ENCODE results near the gene SPTBN1. TPM values are rescaled to one million over a fixed set of nuclear protein-coding genes. Genes with fewer than 3 reads are reported as not detected.

SPTBN1 gene
- total RNA-seq, 1 donor from 2014 or later = 217 TPM

DNA sequence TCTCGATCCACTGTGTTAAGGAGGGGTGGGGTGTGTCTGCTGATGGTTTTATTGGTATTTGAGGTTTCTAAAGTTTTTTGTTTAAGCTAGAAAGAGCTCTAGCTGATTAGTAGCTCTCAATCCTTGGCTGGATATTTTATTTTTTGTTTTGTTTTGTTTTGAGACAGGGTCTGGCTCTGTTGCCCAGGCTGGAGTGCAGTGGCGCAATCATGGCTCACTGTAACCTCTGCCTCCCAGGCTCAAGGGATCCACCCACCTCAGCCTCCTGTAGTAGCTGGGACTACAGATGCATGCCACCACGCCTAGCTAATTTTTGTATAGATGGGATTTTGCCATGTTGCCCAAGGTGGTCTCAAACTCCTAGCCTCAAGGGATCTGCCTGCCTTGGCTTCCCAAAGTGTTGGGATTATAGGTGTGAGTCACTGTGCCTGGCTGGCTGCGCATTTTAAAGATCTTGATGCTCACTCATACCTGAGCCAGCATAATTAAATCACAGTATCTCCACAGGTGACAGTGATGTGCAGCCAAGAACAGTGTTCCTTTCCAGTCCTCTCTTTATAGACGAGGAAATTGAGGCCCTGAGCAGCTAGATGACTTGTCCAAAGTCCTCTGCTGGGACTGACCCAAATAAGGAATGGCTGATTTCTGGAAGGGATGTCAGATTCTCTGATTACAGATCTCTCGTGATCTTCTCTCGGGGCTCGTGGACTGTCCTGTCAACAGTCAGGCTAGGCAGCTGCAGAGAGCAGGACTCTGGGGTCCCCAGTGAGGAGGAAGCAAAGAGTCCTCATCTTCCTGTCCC lies 44.5 kb downstream of the SPTBN1 start:
- peaks cover 18% of the 10 kb centered on the region for H3K4me1 Mint-ChIP-seq
- TF ChIP-seq, protein P1, sequence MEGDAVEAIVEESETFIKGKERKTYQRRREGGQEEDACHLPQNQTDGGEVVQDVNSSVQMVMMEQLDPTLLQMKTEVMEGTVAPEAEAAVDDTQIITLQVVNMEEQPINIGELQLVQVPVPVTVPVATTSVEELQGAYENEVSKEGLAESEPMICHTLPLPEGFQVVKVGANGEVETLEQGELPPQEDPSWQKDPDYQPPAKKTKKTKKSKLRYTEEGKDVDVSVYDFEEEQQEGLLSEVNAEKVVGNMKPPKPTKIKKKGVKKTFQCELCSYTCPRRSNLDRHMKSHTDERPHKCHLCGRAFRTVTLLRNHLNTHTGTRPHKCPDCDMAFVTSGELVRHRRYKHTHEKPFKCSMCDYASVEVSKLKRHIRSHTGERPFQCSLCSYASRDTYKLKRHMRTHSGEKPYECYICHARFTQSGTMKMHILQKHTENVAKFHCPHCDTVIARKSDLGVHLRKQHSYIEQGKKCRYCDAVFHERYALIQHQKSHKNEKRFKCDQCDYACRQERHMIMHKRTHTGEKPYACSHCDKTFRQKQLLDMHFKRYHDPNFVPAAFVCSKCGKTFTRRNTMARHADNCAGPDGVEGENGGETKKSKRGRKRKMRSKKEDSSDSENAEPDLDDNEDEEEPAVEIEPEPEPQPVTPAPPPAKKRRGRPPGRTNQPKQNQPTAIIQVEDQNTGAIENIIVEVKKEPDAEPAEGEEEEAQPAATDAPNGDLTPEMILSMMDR (conservative IDR thresholded peaks at IDR 0.05) = no peak

DNA sequence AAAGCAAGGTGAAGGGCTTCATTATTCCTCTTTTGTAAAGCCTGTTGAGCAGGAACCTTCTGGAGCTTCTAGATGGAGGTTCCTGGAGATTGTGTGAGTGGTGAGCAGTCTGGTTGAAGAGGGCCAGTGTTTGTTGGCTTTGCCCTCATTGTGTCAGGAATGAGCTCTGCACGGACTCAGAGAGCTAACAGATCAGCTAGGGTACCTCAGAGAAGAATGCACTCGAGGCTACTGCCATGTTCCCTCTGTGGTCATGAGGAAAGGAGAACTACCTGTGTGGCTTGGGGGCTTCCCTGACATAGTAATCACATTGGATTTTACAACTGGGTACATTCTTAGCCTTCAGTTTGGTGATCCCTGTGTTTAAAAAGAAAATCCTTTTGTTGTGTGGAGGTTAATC lies 46.6 kb downstream of the SPTBN1 start:
- TF ChIP-seq, protein P1 (conservative IDR thresholded peaks at IDR 0.05) = no peak
- no peaks in the 10 kb centered on the region for H3K27me3 Mint-ChIP-seq (ENCODE audit: low read depth)
- peak overlapping the region; percentile 53 for H3K27ac Mint-ChIP-seq (ENCODE audit: unreplicated experiment)
- H3K4me1 Mint-ChIP-seq = peaks cover 14% of the 10 kb centered on the region
- no peaks in the 10 kb centered on the region for H3K36me3 Mint-ChIP-seq (ENCODE audit: low read depth)
- H3K4me3 Mint-ChIP-seq = no peak overlapping the region
- no peaks in the 10 kb centered on the region for H3K9me3 Mint-ChIP-seq
- no peak for DNase-seq (ENCODE audit: low read depth, low spot score)

More for the DNA sequence above, 44.5 kb downstream of the SPTBN1 start:
- Mint-ChIP-seq H3K4me3 (no peak overlapping the region), H3K36me3 (ENCODE audit: low read depth) (no peaks in the 10 kb centered on the region), H3K27me3 (ENCODE audit: low read depth) (no peaks in the 10 kb centered on the region), H3K27ac (ENCODE audit: unreplicated experiment) (no peak overlapping the region), H3K9me3 (no peaks in the 10 kb centered on the region)
- DNase-seq (ENCODE audit: low read depth, low spot score) = no peak

DNA sequence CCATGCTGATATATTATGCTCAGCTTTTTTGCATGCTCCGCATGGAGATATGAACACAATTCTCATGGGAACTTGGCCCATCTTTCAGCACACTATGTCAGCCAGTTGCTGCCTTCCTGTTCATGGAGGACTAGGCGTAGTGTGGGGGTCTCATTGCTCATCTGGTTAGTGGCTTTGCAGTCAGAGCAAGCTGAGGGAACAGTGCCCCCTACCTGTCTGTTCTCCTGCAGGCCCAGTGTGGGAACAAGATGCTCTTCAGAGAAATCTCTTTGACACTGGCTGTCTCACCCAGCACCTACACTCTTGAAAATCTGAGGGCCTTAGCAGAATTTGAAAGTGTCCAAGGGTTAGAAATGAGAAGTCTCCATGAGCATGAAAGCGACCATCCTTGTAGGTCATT lies 47.1 kb downstream of the SPTBN1 start:
- Mint-ChIP-seq H3K27ac (ENCODE audit: unreplicated experiment) (no peak overlapping the region), H3K4me1 (peaks cover 14% of the 10 kb centered on the region)

DNA sequence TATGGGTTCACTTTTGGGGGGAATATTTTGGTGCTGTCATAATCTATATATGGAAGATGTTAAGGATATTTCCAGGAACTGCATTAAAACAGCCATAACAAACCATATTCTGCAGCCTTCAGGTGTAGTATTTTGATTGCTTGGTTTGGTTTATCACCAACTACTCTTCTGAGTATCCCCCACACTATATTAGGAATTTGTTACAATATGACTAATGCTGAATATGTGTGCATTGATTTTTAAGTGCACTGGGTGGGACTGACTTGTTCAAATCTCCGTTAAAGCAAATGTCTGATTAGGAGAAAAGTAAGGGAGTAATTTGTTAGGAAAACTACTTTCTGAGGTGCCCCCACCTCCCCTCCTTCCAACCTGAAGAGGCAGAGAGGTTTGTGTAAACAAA lies 47.7 kb downstream of the SPTBN1 start:
- H3K4me1 Mint-ChIP-seq = peaks cover 14% of the 10 kb centered on the region

More for the DNA sequence above, 47.1 kb downstream of the SPTBN1 start:
- Mint-ChIP-seq H3K9me3 (no peaks in the 10 kb centered on the region), H3K27me3 (ENCODE audit: low read depth) (no peaks in the 10 kb centered on the region), H3K4me3 (no peak overlapping the region), H3K36me3 (ENCODE audit: low read depth) (no peaks in the 10 kb centered on the region)
- peak; percentile 49 for DNase-seq (ENCODE audit: low read depth, low spot score)
- TF ChIP-seq, protein P1 (conservative IDR thresholded peaks at IDR 0.05) = peak; percentile 63

DNA sequence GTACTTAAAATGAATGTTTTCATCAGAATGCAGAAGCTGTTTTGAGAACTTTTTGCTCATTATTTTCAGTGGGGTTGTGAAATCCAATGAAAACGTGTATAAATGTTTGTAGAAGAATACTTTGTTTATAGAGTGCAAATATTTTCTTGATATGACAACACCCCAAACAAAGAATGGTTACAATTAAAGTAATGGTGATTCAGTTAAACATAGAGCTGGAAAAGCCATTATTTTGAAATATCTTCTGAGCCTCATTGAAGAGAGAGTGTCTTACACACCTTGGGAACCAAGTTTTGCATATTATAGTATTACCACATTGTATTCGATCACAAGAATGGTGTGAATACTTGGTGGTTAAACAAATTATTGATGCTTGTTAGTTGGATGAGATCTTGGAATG lies 48.7 kb downstream of the SPTBN1 start:
- DNase-seq (ENCODE audit: low read depth, low spot score) = no peak
- TF ChIP-seq, protein P1 (conservative IDR thresholded peaks at IDR 0.05) = no peak
- Mint-ChIP-seq H3K36me3 (ENCODE audit: low read depth) (no peaks in the 10 kb centered on the region), H3K9me3 (no peaks in the 10 kb centered on the region), H3K27ac (ENCODE audit: unreplicated experiment) (no peak overlapping the region), H3K4me3 (no peak overlapping the region), H3K4me1 (peaks cover 14% of the 10 kb centered on the region), H3K27me3 (ENCODE audit: low read depth) (no peaks in the 10 kb centered on the region)

More for the DNA sequence above, 47.7 kb downstream of the SPTBN1 start:
- no peak overlapping the region for H3K4me3 Mint-ChIP-seq
- no peaks in the 10 kb centered on the region for H3K27me3 Mint-ChIP-seq (ENCODE audit: low read depth)
- TF ChIP-seq, protein P1 (conservative IDR thresholded peaks at IDR 0.05) = no peak
- H3K36me3 Mint-ChIP-seq (ENCODE audit: low read depth) = no peaks in the 10 kb centered on the region
- H3K27ac Mint-ChIP-seq (ENCODE audit: unreplicated experiment) = no peak overlapping the region
- DNase-seq (ENCODE audit: low read depth, low spot score) = no peak
- H3K9me3 Mint-ChIP-seq = no peaks in the 10 kb centered on the region
